AG04450 (cell line): ENCODE results near the gene SH2D3C. TPM values are rescaled to one million over a fixed set of nuclear protein-coding genes. Genes with fewer than 3 reads are reported as not detected.
A peak's percentile ranks its signal among the peaks of the same experiment; 100 is the strongest.

ENCODE experiments used
- CTCF ChIA-PET: fragments of 300-600, 350-600 bp; formaldehyde crosslinking; extraction: SDS; loops from one replicate; lab custom pipeline; 2022; ENCODE audit warnings: antibody characterized with exemption, inconsistent platforms; lab: Charles Lee
- POLR2A ChIA-PET: fragments of 350-600 bp; formaldehyde crosslinking; extraction: SDS; loops from one replicate; lab custom pipeline; 2021; ENCODE audit warnings: antibody characterized with exemption, inconsistent platforms; lab: Yijun Ruan, JAX
- DNase-seq: peaks from one replicate; pipeline ENCODE4 v3.0.0-alpha.2; 2011; ENCODE audit warnings: low read depth, low spot score
- H3K27ac ChIP-seq: one replicate; pipeline ENCODE4 v1.5.1; 2012; ENCODE audit warnings: low read depth, low read length, control low read depth
- H3K27me3 ChIP-seq: one replicate; pipeline ENCODE4 v1.6.0; 2012; ENCODE audit warnings: low read length; ENCODE audit not compliant: control insufficient read depth, insufficient read depth
- H3K4me3 ChIP-seq: 2 replicates; pipeline ENCODE4 v1.5.1; 2011; ENCODE audit warnings: mild to moderate bottlenecking, low read depth, low read length, control low read depth
- H3K9me3 ChIP-seq: 2 replicates; pipeline ENCODE4 v1.5.1; 2012; ENCODE audit warnings: low read length; ENCODE audit not compliant: control insufficient read depth, insufficient read depth
- polyA plus RNA-seq: library from polyadenylated mRNA; depleted of rRNA; stranded (reverse); fragments of >200 nt; gene quantifications from 2 replicates; pipeline ENCODE4 v1.2.3, GENCODE V29; 2011
- TF ChIP-seq, protein P1 (sequence below): IDR thresholded peaks from 2 replicates; pipeline ENCODE4 v1.5.1; 2011; ENCODE audit warnings: low read depth, low read length, control low read depth, inconsistent platforms

The SH2D3C gene
- polyA plus RNA-seq, 1 experiment = not detected

DNA sequence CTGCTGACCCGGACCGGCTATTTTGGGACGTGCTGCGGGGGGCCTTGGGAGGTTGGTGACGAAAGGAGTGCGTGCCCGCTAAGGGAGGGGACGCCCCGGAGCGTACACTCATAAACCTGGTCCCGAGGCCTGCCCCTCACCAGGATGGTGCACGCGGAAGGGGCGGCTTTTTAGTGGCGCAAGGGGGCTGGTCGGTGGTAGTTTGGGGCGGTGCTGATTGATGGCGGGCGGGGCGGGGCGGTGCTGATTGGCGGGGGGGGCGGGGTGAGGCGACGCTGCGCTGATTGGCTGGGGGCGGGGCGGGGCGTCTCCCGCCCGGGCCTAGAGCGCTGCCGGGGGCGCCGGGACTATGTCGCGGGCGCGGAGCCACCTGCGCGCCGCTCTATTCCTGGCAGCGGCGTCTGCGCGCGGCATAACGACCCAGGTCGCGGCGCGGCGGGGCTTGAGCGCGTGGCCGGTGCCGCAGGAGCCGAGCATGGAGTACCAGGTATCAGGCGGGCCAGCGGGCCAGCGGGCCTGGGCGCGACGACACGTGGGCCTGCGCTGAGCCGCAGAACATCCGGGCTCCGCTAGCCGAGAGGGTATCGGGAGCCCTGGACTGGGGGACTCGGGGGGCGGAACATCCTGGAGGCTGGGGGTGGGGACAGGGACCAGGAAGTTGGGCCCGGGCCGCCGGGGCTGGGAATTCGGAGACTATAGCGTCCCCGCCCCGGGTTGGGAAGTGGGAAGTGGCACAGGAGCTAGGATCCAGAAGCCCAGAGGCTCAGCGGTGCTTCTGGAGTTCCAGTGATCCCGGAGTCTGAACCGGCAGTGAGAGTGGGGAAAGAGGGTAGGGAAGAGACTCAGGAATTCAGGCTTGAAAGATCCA is 24.3 kb upstream of the SH2D3C start, which contains the start of gene FPGS:
TSS of gene FPGS (plus strand) at position 307 of the 868 bp plus-strand sequence. CDS start at position 350, 43 bp downstream.
- Histone ChIP-seq H3K27me3 (no peaks in the 10 kb centered on the region), H3K27ac (peak within 1 kb of the TSS; percentile 86), H3K9me3 (no peaks in the 10 kb centered on the region), H3K4me3 (peak within 1 kb of the TSS; percentile 79)
- DNase-seq = no peak
- TF ChIP-seq, protein P1, sequence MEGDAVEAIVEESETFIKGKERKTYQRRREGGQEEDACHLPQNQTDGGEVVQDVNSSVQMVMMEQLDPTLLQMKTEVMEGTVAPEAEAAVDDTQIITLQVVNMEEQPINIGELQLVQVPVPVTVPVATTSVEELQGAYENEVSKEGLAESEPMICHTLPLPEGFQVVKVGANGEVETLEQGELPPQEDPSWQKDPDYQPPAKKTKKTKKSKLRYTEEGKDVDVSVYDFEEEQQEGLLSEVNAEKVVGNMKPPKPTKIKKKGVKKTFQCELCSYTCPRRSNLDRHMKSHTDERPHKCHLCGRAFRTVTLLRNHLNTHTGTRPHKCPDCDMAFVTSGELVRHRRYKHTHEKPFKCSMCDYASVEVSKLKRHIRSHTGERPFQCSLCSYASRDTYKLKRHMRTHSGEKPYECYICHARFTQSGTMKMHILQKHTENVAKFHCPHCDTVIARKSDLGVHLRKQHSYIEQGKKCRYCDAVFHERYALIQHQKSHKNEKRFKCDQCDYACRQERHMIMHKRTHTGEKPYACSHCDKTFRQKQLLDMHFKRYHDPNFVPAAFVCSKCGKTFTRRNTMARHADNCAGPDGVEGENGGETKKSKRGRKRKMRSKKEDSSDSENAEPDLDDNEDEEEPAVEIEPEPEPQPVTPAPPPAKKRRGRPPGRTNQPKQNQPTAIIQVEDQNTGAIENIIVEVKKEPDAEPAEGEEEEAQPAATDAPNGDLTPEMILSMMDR = no peak
- POLR2A ChIA-PET = interaction anchor here (0.6 to 1.6 kb wide), 13 partner anchors 9 to 312 kb away, joined by 3 to 8 read pairs (median 4); partner anchors contain the start of gene ENG
- CTCF ChIA-PET = interaction anchor here (1.0 kb wide), 2 partner anchors 11 to 67 kb away, joined by 3 read pairs; no protein-coding TSS in a partner anchor

DNA sequence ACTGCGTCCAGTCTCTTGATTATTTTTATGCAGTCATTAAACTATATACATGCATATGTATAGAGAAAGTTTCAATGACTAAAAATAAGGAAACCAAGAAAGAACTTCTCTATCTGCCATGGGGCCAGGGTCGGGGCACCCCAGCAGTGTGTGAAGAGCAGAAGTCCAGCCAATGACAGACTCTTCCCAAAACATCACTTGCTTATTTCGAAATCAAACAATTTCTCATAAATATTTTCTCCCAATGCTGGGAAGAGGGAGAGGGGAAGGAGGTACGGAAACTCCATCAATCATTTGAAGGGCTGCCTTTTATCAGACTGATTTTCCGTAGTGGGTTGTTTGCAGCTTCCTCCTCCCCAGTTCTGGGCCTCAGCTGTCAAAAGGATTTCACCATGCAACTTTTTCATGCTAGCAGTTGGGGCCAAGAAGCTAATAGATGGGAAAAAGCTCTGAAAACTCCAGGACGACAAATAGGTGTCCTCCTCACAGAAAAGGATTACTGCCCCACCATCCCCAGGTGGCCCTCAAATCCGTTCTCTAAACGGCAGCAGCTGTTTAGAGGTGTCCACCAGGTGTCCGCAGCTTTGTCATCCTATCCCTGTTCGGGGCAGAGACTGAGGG is 23.6 kb upstream of the SH2D3C start:
- ChIA-PET POLR2A (interaction anchor here (1.1 to 1.3 kb wide), 3 partner anchors 15 to 52 kb away, joined by 3 to 5 read pairs (median 3); partner anchors contain the start of gene ENG), CTCF (interaction anchor here (1.0 to 1.6 kb wide), 2 partner anchors 10 to 67 kb away, joined by 3 read pairs; partner anchors contain the start of gene TOR2A)
- no peaks in the 10 kb centered on the region for H3K27me3 ChIP-seq
- H3K9me3 ChIP-seq = no peaks in the 10 kb centered on the region
- no peak for DNase-seq
- peak overlapping the region; percentile 58 for H3K4me3 ChIP-seq
- TF ChIP-seq, protein P1 = no peak
- peak overlapping the region; percentile 57 for H3K27ac ChIP-seq

DNA sequence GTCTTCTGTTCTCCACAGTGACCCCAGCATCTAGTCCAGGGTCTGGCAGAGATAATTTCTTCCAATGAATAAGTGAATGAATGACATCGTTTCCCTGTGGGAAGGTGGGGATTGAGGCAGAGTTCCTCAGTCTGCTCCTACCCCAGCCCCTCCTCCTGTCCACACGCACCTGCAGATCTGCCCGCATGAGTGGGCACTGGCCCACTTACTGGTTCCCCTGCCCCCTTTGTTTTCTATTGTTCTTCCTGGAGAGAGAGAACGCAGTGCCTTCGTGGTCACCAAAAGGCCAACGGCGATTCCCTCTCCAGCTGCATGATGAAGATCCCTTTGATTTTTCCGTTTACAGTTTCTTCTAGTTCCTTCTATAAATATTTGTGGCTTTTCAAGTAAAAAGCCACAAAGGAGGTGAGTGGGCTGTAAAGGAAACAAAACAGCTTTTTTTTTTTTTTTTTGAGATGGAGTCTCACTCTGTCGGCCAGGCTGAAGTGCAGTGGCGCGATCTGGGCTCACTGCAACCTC is 18.4 kb upstream of the SH2D3C start:
- Histone ChIP-seq H3K9me3 (no peaks in the 10 kb centered on the region), H3K4me3 (no peak overlapping the region), H3K27ac (peak overlapping the region; percentile 73), H3K27me3 (no peaks in the 10 kb centered on the region)
- ChIA-PET CTCF (interaction anchor here (0.6 to 1.7 kb wide), 2 partner anchors 75 to 125 kb away, joined by 3 to 5 read pairs; no protein-coding TSS in a partner anchor), POLR2A (interaction anchor here (0.7 kb wide), 1 partner anchor 109 kb away, joined by 3 read pairs; no protein-coding TSS in a partner anchor)
- TF ChIP-seq, protein P1 = no peak
- DNase-seq = no peak

DNA sequence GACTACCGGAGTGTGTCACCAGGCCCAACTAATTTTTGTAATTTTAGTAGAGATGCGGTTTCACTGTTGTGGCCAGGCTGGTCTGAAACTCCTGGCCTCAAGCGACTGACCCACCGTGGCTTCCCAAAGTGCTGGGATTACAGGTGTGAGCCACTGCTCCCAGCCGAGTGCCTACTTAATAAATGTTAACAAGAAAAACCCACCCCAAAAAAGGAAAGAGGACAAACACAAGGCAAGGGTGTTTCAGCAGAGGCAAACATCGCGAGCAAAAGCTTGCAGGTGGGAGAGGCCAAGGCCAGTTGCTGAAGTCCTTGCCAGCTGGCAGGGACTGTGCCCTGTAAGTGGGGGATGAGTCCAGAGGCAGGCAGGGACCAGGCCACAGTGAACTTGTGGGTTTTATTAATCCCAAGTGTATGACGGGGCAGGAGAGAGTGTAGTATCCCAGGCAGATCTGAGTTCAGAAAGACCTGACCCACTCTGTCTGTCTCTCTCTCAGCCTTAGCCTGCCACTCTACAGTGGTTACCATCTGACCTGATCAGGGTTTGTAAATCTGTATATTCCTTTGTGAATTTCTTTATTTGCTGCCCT is 17.9 kb upstream of the SH2D3C start:
- Histone ChIP-seq H3K27me3 (no peaks in the 10 kb centered on the region), H3K4me3 (no peak overlapping the region), H3K27ac (peak overlapping the region; percentile 73), H3K9me3 (no peaks in the 10 kb centered on the region)
- CTCF ChIA-PET = interaction anchor here (0.6 to 1.7 kb wide), 2 partner anchors 76 to 125 kb away, joined by 3 to 5 read pairs; no protein-coding TSS in a partner anchor
- DNase-seq = no peak
- TF ChIP-seq, protein P1 = no peak
- POLR2A ChIA-PET = interaction anchor here (0.7 kb wide), 1 partner anchor 110 kb away, joined by 3 read pairs; no protein-coding TSS in a partner anchor
